ENCODE measurements around the gene FBXO11. TPM values are rescaled to one million over a fixed set of nuclear protein-coding genes. Genes with fewer than 3 reads are reported as not detected.

Gene FBXO11
- total RNA-seq, 4 donors from 2014 or later, result 49.5 to 98.0 (median 68.8) TPM

DNA sequence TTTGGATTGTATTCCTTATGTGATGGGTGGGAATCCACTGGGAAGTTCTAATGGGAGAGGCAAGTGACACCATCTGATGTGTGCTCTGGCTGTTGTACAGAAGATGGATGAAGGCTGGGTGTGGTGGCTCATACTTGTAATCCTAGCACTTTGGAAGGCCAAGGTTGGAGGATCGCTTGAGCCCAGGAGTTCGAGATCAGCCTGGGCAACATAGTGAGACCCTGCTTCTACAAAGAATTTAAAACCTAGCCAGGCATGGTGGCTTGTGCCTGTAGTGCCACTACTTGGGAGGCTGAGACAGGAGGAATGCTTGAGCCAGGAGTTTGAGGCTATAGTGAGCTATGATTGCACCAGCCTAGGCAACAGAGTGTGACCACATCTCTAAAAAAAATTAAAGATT is 134.0 kb downstream of the FBXO11 start:
- Histone ChIP-seq H3K36me3 (no peaks in the 10 kb centered on the region), H3K4me1 (peaks cover 0 to 7% (median 0%) of the 10 kb centered on the region in 4 donors), H3K27me3 (no peaks in the 10 kb centered on the region), H3K4me3 (no peak overlapping the region), H3K27ac (no peak overlapping the region), H3K9me3 (no peaks in the 10 kb centered on the region)
- 89 to 96% methylated on average over 2 of the region's 2 CpGs for WGBS, 2 donors
- TF ChIP-seq POLR2A (IDR thresholded peaks at IDR 0.05) (no peak), EP300 (IDR thresholded peaks at IDR 0.05) (no peak)
- TF ChIP-seq, protein P1, sequence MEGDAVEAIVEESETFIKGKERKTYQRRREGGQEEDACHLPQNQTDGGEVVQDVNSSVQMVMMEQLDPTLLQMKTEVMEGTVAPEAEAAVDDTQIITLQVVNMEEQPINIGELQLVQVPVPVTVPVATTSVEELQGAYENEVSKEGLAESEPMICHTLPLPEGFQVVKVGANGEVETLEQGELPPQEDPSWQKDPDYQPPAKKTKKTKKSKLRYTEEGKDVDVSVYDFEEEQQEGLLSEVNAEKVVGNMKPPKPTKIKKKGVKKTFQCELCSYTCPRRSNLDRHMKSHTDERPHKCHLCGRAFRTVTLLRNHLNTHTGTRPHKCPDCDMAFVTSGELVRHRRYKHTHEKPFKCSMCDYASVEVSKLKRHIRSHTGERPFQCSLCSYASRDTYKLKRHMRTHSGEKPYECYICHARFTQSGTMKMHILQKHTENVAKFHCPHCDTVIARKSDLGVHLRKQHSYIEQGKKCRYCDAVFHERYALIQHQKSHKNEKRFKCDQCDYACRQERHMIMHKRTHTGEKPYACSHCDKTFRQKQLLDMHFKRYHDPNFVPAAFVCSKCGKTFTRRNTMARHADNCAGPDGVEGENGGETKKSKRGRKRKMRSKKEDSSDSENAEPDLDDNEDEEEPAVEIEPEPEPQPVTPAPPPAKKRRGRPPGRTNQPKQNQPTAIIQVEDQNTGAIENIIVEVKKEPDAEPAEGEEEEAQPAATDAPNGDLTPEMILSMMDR (IDR thresholded peaks at IDR 0.05), result no peak
- DNase-seq (ENCODE audit: low spot score in 2 of 2), result no peak

DNA sequence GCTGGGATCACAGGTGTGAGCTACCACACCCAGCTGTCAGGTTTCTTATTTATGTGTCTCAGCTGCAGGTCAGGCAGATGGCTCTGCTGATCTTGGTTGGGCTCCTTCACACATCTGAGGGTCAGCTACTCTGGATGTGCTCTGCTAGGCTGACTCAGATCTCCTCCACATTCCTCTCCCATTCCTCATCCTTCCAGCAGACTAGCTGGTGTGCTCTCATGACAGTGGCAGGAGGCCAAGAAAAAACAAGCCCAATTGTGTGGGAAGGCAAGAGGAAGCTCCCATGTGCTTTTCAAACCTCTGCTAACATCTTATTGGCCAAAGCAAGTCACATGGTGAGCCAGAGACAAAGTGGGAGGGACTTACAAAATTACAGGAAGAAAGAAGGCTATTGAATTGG is 135.1 kb downstream of the FBXO11 start:
- H3K27me3 ChIP-seq, result no peaks in the 10 kb centered on the region

DNA sequence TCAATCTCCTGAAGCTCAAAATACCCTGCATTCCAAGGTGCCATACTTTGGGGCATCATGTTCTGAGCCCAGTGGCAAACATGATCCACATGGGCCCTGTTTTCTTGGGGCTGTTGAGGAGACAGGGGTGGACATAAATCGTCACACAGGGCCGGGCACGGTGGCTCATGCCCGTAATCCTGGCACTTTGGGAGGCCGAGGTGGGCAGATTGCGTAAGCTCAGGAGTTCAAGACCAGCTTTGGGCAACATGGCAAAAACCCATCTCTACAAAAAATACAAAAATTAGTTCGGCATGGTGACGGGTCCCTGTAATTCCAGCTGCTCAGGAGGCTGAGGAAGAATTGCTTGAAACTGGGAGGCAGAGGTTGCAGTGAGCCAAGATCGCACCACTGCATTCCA is 137.0 kb downstream of the FBXO11 start:
- WGBS, 2 donors, result 95 to 96% methylated on average over 9 of the region's 9 CpGs
- H3K27me3 ChIP-seq, result no peaks in the 10 kb centered on the region
- no peak for DNase-seq (ENCODE audit: low spot score in 2 of 2)

More for the DNA sequence above, 135.1 kb downstream of the FBXO11 start:
- no peak for TF ChIP-seq POLR2A (IDR thresholded peaks at IDR 0.05)
- TF ChIP-seq EP300 (IDR thresholded peaks at IDR 0.05), result no peak
- TF ChIP-seq, protein P1 (IDR thresholded peaks at IDR 0.05), result no peak
- H3K9me3 ChIP-seq, result no peaks in the 10 kb centered on the region
- H3K4me3 ChIP-seq, result no peak overlapping the region
- H3K4me1 ChIP-seq, result peaks cover 0 to 7% (median 0%) of the 10 kb centered on the region in 4 donors
- DNase-seq (ENCODE audit: low spot score in 2 of 2), result no peak
- H3K36me3 ChIP-seq, result no peaks in the 10 kb centered on the region
- no peak overlapping the region for H3K27ac ChIP-seq

DNA sequence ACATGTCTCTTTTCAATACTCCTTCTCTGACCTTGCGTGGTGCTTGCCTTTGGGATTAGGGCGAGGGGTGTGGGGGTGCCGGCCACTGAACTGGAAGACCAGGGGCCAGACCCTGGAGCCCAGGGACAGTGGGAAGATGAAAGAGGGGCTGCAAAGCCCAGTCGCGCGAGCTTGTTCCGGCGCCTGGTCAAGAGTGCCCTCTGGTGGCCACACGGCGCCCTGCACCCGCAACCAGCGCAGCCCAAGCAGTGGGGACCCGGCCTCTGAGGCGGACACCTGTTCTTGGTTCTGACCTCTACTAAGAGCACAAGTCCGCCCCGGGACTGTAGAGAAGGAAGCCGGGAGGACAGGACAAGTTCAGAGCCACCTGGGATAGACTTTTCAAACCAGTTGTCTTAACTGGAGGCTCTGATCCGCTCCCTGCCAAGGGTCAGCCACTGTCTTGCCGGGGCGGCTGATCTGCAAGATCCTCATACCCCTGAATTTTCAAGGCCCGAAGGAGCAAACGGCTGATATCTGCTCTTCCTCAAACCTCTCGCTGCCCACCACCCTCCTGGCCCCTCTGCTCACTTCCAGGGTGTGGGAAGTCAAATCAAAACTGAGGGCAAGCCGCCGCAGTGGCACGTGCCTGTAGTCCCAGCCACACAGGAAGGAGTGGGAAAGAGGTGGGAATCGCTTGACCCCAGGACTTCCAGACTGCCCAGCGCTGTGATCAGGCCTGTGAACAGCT is 138.3 kb downstream of the FBXO11 start:
- Histone ChIP-seq H3K27me3 (no peaks in the 10 kb centered on the region), H3K27ac (peak overlapping the region in 1 of 4 donors; percentile 9), H3K4me3 (no peak overlapping the region), H3K4me1 (peaks cover 0 to 7% (median 0%) of the 10 kb centered on the region in 4 donors), H3K36me3 (no peaks in the 10 kb centered on the region), H3K9me3 (no peaks in the 10 kb centered on the region)
- 28 to 43% methylated on average over 20 to 26 of the region's 28 CpGs for WGBS, 2 donors
- TF ChIP-seq EP300 (IDR thresholded peaks at IDR 0.05) (no peak), POLR2A (IDR thresholded peaks at IDR 0.05) (no peak)
- TF ChIP-seq, protein P1 (IDR thresholded peaks at IDR 0.05), result peak; percentile 96 to 99 (median 98)
- peak; percentile 47 to 63 for DNase-seq (ENCODE audit: low spot score in 2 of 2)

More for the DNA sequence above, 137.0 kb downstream of the FBXO11 start:
- peaks cover 0 to 7% (median 0%) of the 10 kb centered on the region in 4 donors for H3K4me1 ChIP-seq
- no peak for TF ChIP-seq POLR2A (IDR thresholded peaks at IDR 0.05)
- TF ChIP-seq, protein P1 (IDR thresholded peaks at IDR 0.05), result no peak
- no peak for TF ChIP-seq EP300 (IDR thresholded peaks at IDR 0.05)
- H3K9me3 ChIP-seq, result no peaks in the 10 kb centered on the region
- H3K4me3 ChIP-seq, result no peak overlapping the region
- H3K36me3 ChIP-seq, result no peaks in the 10 kb centered on the region
- H3K27ac ChIP-seq, result no peak overlapping the region

DNA sequence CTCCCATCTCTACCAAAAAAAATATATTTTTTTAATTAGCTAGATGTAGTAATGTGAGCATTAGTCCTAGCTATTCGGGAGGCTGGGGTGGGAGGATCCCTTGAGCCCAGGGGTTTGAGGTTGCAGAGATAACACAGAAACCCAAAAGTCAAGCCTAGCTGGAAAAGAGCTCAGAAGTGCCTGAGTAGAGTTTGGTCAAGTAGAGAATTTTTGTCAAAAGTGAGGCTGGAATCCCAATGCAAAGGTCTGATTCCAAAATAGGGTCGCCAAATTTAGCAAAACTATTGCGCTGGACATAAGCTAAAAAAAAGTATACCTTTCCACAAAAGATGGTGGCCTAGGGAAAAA is 138.8 kb downstream of the FBXO11 start:
- no peak for DNase-seq (ENCODE audit: low spot score in 2 of 2)
- WGBS, 2 donors, result 55 to 62% methylated on average over 3 of the region's 3 CpGs
- Histone ChIP-seq H3K27ac (peak overlapping the region in 1 of 4 donors; percentile 9), H3K9me3 (no peaks in the 10 kb centered on the region), H3K4me3 (no peak overlapping the region), H3K4me1 (peaks cover 0 to 7% (median 0%) of the 10 kb centered on the region in 4 donors), H3K27me3 (no peaks in the 10 kb centered on the region), H3K36me3 (no peaks in the 10 kb centered on the region)
- TF ChIP-seq EP300 (IDR thresholded peaks at IDR 0.05) (no peak), POLR2A (IDR thresholded peaks at IDR 0.05) (no peak)
- TF ChIP-seq, protein P1 (IDR thresholded peaks at IDR 0.05), result no peak

Measured in tibial nerve (tissue), 4 donors.